ENCODE results near the gene EPS8. TPM values are rescaled to one million over a fixed set of nuclear protein-coding genes. Genes with fewer than 3 reads are reported as not detected.

EPS8 gene
- total RNA-seq, 1 donor from 2014 or later, result 0.89 TPM

DNA sequence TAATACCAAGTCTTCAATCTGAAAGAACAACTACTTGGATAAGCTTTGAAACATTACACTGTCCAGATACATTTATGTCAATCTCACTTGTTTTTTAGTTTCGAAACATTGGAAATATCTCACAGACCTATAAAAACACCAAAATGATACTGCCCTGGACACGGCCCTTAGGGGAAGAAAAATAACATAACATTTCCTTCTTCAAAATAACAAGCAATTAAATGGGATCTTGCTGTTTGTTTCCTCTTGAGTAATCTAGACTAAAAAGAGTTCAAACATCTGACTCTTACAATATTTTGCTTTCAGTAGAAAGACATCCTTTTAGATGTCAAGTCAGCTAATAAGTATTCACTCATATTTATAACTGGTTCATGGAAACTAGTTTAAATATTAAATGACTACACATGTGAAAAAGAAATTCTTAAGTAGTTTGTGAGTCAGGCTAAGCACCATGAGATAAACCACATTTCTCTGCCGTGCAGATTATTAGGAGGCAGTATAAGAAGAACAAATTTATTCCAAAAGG, 87.5 kb downstream of the EPS8 start:
- Mint-ChIP-seq H3K4me3 (no peak overlapping the region), H3K9me3 (no peaks in the 10 kb centered on the region), H3K4me1 (peaks cover 3% of the 10 kb centered on the region), H3K27me3 (no peaks in the 10 kb centered on the region), H3K36me3 (ENCODE audit: low read depth) (no peaks in the 10 kb centered on the region), H3K27ac (no peak overlapping the region)
- POLR2A ChIA-PET, result no interaction called here
- ATAC-seq (ENCODE audit: low read depth) (no peak), DNase-seq (no peak)
- intact Hi-C loops (cut with micrococcal nuclease), result no loop called here
- TF ChIP-seq, protein P1, sequence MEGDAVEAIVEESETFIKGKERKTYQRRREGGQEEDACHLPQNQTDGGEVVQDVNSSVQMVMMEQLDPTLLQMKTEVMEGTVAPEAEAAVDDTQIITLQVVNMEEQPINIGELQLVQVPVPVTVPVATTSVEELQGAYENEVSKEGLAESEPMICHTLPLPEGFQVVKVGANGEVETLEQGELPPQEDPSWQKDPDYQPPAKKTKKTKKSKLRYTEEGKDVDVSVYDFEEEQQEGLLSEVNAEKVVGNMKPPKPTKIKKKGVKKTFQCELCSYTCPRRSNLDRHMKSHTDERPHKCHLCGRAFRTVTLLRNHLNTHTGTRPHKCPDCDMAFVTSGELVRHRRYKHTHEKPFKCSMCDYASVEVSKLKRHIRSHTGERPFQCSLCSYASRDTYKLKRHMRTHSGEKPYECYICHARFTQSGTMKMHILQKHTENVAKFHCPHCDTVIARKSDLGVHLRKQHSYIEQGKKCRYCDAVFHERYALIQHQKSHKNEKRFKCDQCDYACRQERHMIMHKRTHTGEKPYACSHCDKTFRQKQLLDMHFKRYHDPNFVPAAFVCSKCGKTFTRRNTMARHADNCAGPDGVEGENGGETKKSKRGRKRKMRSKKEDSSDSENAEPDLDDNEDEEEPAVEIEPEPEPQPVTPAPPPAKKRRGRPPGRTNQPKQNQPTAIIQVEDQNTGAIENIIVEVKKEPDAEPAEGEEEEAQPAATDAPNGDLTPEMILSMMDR (IDR thresholded peaks at IDR 0.05), result no peak
- CTCF ChIA-PET, result no interaction called here

DNA sequence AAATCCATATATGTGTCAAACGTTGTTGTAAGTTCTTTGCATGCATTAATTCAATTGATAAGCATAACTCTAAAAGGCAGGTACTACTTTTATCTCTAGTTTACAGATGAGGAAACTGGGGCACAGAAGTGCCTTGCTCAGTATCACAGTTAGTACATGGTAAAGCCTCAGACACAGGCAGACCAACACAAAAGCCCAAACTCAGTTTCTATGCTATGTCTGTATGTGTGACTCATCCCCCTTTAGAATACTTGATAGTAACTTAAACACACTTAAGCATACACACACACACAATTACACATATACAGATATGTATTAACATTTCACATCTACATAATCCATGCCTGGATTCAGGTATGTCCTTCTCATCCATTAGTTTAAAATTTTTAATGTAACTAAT, 88.0 kb downstream of the EPS8 start:
- ChIA-PET POLR2A (no interaction called here), CTCF (no interaction called here)
- Mint-ChIP-seq H3K36me3 (ENCODE audit: low read depth) (no peaks in the 10 kb centered on the region), H3K27me3 (no peaks in the 10 kb centered on the region), H3K4me1 (peaks cover 3% of the 10 kb centered on the region), H3K9me3 (no peaks in the 10 kb centered on the region), H3K27ac (no peak overlapping the region), H3K4me3 (no peak overlapping the region)
- DNase-seq, result no peak
- TF ChIP-seq, protein P1 (IDR thresholded peaks at IDR 0.05), result no peak
- intact Hi-C loops (cut with micrococcal nuclease), result no loop called here
- no peak for ATAC-seq (ENCODE audit: low read depth)

DNA sequence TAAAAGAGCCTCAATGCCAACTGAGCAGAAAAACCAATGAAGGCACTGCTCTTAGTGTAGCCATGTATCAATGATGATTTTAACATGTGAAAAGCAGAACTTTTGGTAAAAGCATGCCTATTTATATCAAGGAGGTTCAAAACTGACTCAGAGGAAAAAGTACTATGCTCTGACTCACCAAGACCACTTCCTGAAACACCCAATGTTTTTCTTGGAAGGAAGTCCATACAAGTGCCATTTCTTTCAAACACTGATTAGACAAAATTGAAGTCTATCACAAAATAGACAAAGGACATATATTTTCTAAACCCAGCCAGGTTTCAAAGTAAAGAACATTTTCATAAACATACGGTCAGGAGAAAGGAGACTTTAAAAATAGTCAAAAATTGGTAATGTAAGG, 88.6 kb downstream of the EPS8 start:
- ATAC-seq (ENCODE audit: low read depth) (no peak), DNase-seq (no peak)
- CTCF ChIA-PET, result no interaction called here
- Mint-ChIP-seq H3K4me3 (no peak overlapping the region), H3K27ac (no peak overlapping the region), H3K9me3 (no peaks in the 10 kb centered on the region), H3K27me3 (no peaks in the 10 kb centered on the region), H3K36me3 (ENCODE audit: low read depth) (no peaks in the 10 kb centered on the region), H3K4me1 (peaks cover 3% of the 10 kb centered on the region)
- TF ChIP-seq, protein P1 (IDR thresholded peaks at IDR 0.05), result no peak
- POLR2A ChIA-PET, result no interaction called here
- intact Hi-C loops (cut with micrococcal nuclease), result no loop called here

DNA sequence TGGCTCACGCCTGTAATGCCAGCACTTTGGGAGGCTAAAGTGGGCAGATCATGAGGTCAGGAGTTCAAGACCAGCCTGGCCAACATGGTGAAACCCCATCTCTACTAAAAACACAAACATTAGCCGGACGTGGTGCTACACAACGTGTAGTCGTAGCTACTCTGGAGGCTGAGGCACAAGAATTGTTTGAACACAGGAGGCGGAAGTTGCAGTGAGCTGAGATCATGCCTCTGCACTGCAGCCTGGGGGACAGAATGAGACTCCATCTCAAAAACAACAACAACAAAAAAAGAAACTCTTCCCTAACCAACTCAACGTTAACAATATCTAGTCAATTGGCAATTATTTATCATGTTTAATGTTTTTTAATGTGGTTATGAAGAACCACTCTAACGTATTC, 89.3 kb downstream of the EPS8 start:
- intact Hi-C loops (cut with micrococcal nuclease), result no loop called here
- ChIA-PET CTCF (no interaction called here), POLR2A (no interaction called here)
- H3K27me3 Mint-ChIP-seq, result no peaks in the 10 kb centered on the region
- peaks cover 3% of the 10 kb centered on the region for H3K4me1 Mint-ChIP-seq
- TF ChIP-seq, protein P1 (IDR thresholded peaks at IDR 0.05), result no peak
- no peaks in the 10 kb centered on the region for H3K36me3 Mint-ChIP-seq (ENCODE audit: low read depth)
- ATAC-seq (ENCODE audit: low read depth), result no peak
- no peaks in the 10 kb centered on the region for H3K9me3 Mint-ChIP-seq
- no peak for DNase-seq
- H3K27ac Mint-ChIP-seq, result no peak overlapping the region
- H3K4me3 Mint-ChIP-seq, result no peak overlapping the region

DNA sequence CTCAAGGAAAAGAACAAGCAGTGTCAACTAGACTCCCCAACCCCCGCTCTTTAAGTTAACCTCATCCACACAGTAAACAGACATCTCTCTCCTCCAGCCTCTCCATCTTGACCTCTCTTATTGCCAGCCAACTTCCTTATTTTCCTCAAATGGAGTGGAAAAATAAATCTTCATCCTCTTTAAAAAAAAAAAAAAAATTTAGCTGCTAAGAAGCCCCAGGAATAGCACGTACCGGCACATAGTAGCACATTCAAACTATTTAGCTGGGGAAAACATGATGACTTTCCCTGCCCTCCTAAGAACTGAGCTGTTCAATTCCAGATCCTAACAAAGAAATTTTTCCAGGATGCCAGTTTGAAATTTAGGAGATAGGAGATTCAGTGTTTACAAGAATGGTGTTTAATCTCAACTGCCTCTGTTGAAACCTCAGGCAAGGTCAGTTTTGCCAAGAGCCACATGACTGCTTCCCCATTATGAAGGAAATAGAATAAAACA, 90.8 kb downstream of the EPS8 start:
- DNase-seq (no peak), ATAC-seq (ENCODE audit: low read depth) (no peak)
- Mint-ChIP-seq H3K27me3 (no peaks in the 10 kb centered on the region), H3K9me3 (peaks cover 2% of the 10 kb centered on the region), H3K36me3 (ENCODE audit: low read depth) (no peaks in the 10 kb centered on the region), H3K4me3 (no peak overlapping the region), H3K4me1 (peaks cover 3% of the 10 kb centered on the region), H3K27ac (no peak overlapping the region)
- POLR2A ChIA-PET, result interaction anchor here (0.7 kb wide), 1 partner anchor 66 kb away, joined by 4 read pairs; no protein-coding TSS in a partner anchor
- TF ChIP-seq, protein P1 (IDR thresholded peaks at IDR 0.05), result no peak
- intact Hi-C loops (cut with micrococcal nuclease), result no loop called here
- CTCF ChIA-PET, result no interaction called here

Measured in activated B cell treated with CpG ODN at 0.5 μM for 24 hours (primary cell).